HCT116 (cell line): Measurements from ENCODE around the gene HDDC3.
"Not testable (repeated sequence)": the region's sequence is repeated elsewhere in the genome, so short reads cannot be mapped to it uniquely, and the experiment has no call there.

ENCODE experiments used
- CEBPB ChIP-seq: IDR thresholded peaks from 2 replicates; pipeline ENCODE4 v1.6.1; 2012; ENCODE audit warnings: low read depth
- EZH2 ChIP-seq: fragments of 200-600 bp; sonication (generic); IDR thresholded peaks from 2 replicates; pipeline ENCODE4 v1.6.1; 2017; ENCODE audit warnings: antibody characterized with exemption, mixed run types
- POLR2A ChIP-seq: IDR thresholded peaks from 2 replicates; pipeline ENCODE4 v1.7.0; 2011; ENCODE audit warnings: borderline replicate concordance; ENCODE audit not compliant: insufficient read depth, insufficient read length; ENCODE audit errors: extremely low read depth
- POLR2AphosphoS5 ChIP-seq: IDR thresholded peaks from 2 replicates; pipeline ENCODE4 v1.6.1; 2011; ENCODE audit warnings: mild to moderate bottlenecking, low read depth, low read length, moderate library complexity
- RAD21 ChIP-seq: IDR thresholded peaks from 2 replicates; pipeline ENCODE4 v1.6.1; 2012; ENCODE audit warnings: low read depth, mild to moderate bottlenecking
- SP1 ChIP-seq: IDR thresholded peaks from 2 replicates; pipeline ENCODE4 v1.6.1; 2012; ENCODE audit warnings: low read depth
- YY1 ChIP-seq: IDR thresholded peaks from 2 replicates; pipeline ENCODE4 v1.6.1; 2011; ENCODE audit warnings: low read length, low read depth, moderate library complexity, mild to moderate bottlenecking; ENCODE audit not compliant: insufficient replicate concordance; ENCODE audit errors: extremely low read depth
- ZNF274 ChIP-seq: fragments of 200-500 bp; sonication (Bioruptor generic); IDR thresholded peaks from 2 replicates; pipeline ENCODE4 v1.6.1; 2014; ENCODE audit warnings: mild to moderate bottlenecking, low read depth, low read length, inconsistent platforms
- TF ChIP-seq, protein P1 (sequence below), 3 experiments: fragments of 200-600 bp in 1 of 3; sonication (generic) in 1 of 3; IDR thresholded peaks in 2 of 3; conservative IDR thresholded peaks in 1 of 3; 2 replicates each; pipeline ENCODE4 v1.5.1; 2012 to 2017; ENCODE audit warnings: low read depth in 2 of 3, low read length in 2 of 3, antibody characterized with exemption in 1 of 3, borderline replicate concordance in 1 of 3, control low read depth in 1 of 3, mild to moderate bottlenecking in 1 of 3, mixed read lengths in 1 of 3, mixed run types in 1 of 3, moderate library complexity in 1 of 3; ENCODE audit not compliant: insufficient read depth in 1 of 3

GRCh38 chr15:90909449-90909848 lies 22.9 kb downstream of the HDDC3 start:
- TF ChIP-seq EZH2, POLR2AphosphoS5, POLR2A, SP1, CEBPB, YY1, RAD21, ZNF274: not testable (repeated sequence)
- TF ChIP-seq, protein P1, sequence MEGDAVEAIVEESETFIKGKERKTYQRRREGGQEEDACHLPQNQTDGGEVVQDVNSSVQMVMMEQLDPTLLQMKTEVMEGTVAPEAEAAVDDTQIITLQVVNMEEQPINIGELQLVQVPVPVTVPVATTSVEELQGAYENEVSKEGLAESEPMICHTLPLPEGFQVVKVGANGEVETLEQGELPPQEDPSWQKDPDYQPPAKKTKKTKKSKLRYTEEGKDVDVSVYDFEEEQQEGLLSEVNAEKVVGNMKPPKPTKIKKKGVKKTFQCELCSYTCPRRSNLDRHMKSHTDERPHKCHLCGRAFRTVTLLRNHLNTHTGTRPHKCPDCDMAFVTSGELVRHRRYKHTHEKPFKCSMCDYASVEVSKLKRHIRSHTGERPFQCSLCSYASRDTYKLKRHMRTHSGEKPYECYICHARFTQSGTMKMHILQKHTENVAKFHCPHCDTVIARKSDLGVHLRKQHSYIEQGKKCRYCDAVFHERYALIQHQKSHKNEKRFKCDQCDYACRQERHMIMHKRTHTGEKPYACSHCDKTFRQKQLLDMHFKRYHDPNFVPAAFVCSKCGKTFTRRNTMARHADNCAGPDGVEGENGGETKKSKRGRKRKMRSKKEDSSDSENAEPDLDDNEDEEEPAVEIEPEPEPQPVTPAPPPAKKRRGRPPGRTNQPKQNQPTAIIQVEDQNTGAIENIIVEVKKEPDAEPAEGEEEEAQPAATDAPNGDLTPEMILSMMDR (IDR thresholded peaks at IDR 0.05 in 2 of 3, conservative IDR thresholded peaks at IDR 0.05 in 1 of 3; ENCODE audit: borderline replicate concordance in 1 of 3, insufficient read depth in 1 of 3, low read depth in 2 of 3, low read length in 2 of 3), result not testable (repeated sequence)
